Heart left ventricle (tissue), 13 donors: ENCODE results near the gene RARRES1.

Experiments used
- POLR2A ChIP-seq, 2 donors: fragments of 450-650 bp; IDR thresholded peaks; one replicate each; pipeline ENCODE4 v1.6.1; 2017; ENCODE audit warnings: antibody characterized with exemption in 2 of 2, mild to moderate bottlenecking in 2 of 2, moderate library complexity in 2 of 2
- TF ChIP-seq, protein P1 (sequence below), 12 donors: fragments of 200-600 bp; sonication (generic) in 4 of 12; IDR thresholded peaks; one replicate each; pipeline versions ENCODE4 v1.5.0 to v1.8.0; 2018 to 2022; ENCODE audit warnings: antibody characterized with exemption in 12 of 12, mild to moderate bottlenecking in 5 of 12
- donor health status: ischemic (EF 13 %, LVEDD 7.1; RV severe dilation, severe dysfunction).
- donor health status: DM: no; HTN: yes; CAD: no.
- donor health status: DM: no; HTN: no; CAD: no.
- donor health status: ischemic (EF 25% LVEDD 6.9; RV normal size, moderate dysfunction).
- donor health status: ischemic (EF 25% LVEDD 5.7; RV mildly dilated, moderate dysfunction).
- donor health status: ischemic (EF 35%, LVEDD 5.7; RV mildly dilated, moderate dysfunction).
- donor health status: nonischemic (EF 11% LVEDD 7.7; RV severe dilation, severe dysfunction).
- donor health status: DM: yes; HTN: yes; CAD: no.
- donor health status: PGD.
- donor health status: ischemic (EF 29% LVEDD 5.4; RV normal size, mild dysfunction).
- donor health status: nonischemic (EF 23%, LVEDD 6.1; RV moderate dilation, normal function).

DNA sequence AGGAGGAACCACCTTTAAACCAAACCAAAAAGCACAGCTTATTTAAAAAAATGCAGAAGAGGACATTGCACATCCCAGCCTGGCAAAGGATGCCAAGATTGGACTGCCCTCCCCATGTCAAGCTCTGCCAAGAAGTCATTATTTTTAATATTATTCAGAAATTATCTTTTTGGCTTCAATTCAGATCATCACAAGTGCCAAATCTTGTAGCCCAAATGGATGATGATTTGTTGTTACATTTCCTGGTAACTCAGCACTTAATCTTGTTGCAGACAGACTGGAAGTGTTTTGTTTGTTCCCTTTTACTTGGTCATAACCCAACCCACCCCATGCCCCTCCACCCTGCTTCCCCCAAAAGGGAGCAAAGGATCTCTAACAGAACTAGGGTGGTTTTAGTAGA is 31.7 kb downstream of the RARRES1 start:
- TF ChIP-seq, protein P1, sequence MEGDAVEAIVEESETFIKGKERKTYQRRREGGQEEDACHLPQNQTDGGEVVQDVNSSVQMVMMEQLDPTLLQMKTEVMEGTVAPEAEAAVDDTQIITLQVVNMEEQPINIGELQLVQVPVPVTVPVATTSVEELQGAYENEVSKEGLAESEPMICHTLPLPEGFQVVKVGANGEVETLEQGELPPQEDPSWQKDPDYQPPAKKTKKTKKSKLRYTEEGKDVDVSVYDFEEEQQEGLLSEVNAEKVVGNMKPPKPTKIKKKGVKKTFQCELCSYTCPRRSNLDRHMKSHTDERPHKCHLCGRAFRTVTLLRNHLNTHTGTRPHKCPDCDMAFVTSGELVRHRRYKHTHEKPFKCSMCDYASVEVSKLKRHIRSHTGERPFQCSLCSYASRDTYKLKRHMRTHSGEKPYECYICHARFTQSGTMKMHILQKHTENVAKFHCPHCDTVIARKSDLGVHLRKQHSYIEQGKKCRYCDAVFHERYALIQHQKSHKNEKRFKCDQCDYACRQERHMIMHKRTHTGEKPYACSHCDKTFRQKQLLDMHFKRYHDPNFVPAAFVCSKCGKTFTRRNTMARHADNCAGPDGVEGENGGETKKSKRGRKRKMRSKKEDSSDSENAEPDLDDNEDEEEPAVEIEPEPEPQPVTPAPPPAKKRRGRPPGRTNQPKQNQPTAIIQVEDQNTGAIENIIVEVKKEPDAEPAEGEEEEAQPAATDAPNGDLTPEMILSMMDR (IDR thresholded peaks at IDR 0.05): no peak
- TF ChIP-seq POLR2A (IDR thresholded peaks at IDR 0.05): no peak
